ENCODE measurements around the gene TOM1L2.

GRCh38 chr17:17883801-17884200, 88.4 kb downstream of the TOM1L2 start:
- TF ChIP-seq EZH2 (IDR thresholded peaks at IDR 0.05; ENCODE audit: insufficient read depth, poor library complexity, severe bottlenecking), result no peak
- TF ChIP-seq EZH2phosphoT487 (IDR thresholded peaks at IDR 0.05; ENCODE audit: insufficient read depth, low read depth), result no peak
